Measurements from ENCODE around the gene IPMK. TPM values are rescaled to one million over a fixed set of nuclear protein-coding genes. Genes with fewer than 3 reads are reported as not detected.

Gene IPMK
- total and polyA plus RNA-seq, 9 of the 15 experiments (the other 6 are each of a cell fraction or from before 2014, with no cell fraction given): 0.98 to 4.4 (median 2.7) TPM

DNA sequence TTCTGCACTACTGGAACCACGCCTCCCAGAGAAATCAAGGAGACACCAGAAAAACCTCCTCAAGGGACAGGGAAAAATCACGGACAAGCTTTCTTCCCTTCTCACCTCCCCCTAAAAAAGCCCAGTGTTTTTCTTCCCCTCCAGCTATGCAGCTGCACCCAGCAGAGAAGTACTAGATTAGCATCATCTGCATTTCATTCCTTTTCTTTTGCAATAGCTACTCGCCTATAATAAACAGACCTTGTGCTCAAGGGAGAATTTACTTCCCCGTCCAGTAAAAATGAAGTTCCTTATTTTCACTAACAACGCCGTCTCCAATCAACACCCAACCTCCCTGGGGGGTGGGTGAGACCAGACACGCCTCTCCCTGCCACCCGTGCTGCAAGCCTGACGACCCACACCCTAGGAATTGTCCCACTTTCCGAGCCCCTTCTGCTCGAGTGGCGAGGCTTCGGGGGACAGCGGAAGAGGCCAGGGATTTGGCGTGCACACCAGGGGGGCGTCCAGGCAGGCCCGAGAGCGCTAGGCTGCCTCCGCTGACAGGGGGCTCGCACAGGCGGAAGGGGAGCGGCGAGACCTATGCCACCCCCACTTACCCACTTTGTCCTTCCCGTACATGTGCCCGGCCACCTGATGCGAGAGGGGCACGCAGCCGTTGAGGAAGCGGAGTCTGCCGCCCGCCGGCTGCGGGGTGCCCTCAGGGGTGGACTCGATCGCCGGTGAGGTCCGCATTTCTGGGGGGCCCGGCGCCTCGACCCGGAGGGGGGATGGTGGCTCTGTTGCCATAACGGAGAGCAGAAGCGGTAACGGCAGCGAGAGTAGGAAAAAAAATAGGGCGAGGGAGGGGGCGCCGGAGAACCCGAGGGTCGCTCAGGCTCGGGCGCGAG, 625 bp downstream of the IPMK start (continued):
- TF ChIP-seq NR2C1 (IDR thresholded peaks at IDR 0.05) (no peak), NR2C1 (tag; IDR thresholded peaks at IDR 0.05) (no peak), PHB (CRISPR knock-in tag; IDR thresholded peaks at IDR 0.05) (no peak), ZNF24 (IDR thresholded peaks at IDR 0.05) (no peak), SMAD2 (IDR thresholded peaks at IDR 0.05; ENCODE audit: low read depth, low read length) (no peak), EGR1 (conservative IDR thresholded peaks at IDR 0.05) (no peak), ZBTB40 (IDR thresholded peaks at IDR 0.05) (no peak), ZBTB40 (CRISPR knock-in tag; IDR thresholded peaks at IDR 0.05) (no peak), SNAPC5 (CRISPR knock-in tag; IDR thresholded peaks at IDR 0.05) (no peak), RNF2 (IDR thresholded peaks at IDR 0.05) (peak; percentile 38; the same call in 1 of the 2 replicates), GABPB1 (CRISPR knock-in tag; IDR thresholded peaks at IDR 0.05) (0 out of 2 replicates have a peak, but pooled peaks have one; percentile 1), ELF4 (CRISPR knock-in tag; IDR thresholded peaks at IDR 0.05) (no peak; the same call in 1 of the 2 replicates), ELF1 (tag; IDR thresholded peaks at IDR 0.05) (0 out of 2 replicates have a peak, but pooled peaks have one; percentile 20), RBM22 (IDR thresholded peaks at IDR 0.05; ENCODE audit: low read depth, low read length, poor library complexity, severe bottlenecking) (peak; percentile 50), SNRNP70 (optimal IDR thresholded peaks at IDR 0.05; ENCODE audit: low read depth, low read length) (no peak)
- TF ChIP-seq, protein P1, sequence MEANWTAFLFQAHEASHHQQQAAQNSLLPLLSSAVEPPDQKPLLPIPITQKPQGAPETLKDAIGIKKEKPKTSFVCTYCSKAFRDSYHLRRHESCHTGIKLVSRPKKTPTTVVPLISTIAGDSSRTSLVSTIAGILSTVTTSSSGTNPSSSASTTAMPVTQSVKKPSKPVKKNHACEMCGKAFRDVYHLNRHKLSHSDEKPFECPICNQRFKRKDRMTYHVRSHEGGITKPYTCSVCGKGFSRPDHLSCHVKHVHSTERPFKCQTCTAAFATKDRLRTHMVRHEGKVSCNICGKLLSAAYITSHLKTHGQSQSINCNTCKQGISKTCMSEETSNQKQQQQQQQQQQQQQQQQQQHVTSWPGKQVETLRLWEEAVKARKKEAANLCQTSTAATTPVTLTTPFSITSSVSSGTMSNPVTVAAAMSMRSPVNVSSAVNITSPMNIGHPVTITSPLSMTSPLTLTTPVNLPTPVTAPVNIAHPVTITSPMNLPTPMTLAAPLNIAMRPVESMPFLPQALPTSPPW (CRISPR knock-in tag; IDR thresholded peaks at IDR 0.05): no peak; the same call in 1 of the 2 replicates
- TF ChIP-seq, protein P2, sequence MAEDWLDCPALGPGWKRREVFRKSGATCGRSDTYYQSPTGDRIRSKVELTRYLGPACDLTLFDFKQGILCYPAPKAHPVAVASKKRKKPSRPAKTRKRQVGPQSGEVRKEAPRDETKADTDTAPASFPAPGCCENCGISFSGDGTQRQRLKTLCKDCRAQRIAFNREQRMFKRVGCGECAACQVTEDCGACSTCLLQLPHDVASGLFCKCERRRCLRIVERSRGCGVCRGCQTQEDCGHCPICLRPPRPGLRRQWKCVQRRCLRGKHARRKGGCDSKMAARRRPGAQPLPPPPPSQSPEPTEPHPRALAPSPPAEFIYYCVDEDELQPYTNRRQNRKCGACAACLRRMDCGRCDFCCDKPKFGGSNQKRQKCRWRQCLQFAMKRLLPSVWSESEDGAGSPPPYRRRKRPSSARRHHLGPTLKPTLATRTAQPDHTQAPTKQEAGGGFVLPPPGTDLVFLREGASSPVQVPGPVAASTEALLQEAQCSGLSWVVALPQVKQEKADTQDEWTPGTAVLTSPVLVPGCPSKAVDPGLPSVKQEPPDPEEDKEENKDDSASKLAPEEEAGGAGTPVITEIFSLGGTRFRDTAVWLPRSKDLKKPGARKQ (CRISPR knock-in tag; IDR thresholded peaks at IDR 0.05): no peak
